Neural cell (in vitro differentiated cells): ENCODE data around the gene PSPH. TPM values are rescaled to one million over a fixed set of nuclear protein-coding genes. Genes with fewer than 3 reads are reported as not detected.
"Not testable (repeated sequence)": the region's sequence is repeated elsewhere in the genome, so short reads cannot be mapped to it uniquely, and the experiment has no call there.

Source experiments
- H2AFZ ChIP-seq: fragments of 200-600, 300-800 bp; sonication (generic), shearing (Covaris generic); 2 replicates; pipeline ENCODE4 v1.6.0; 2014; ENCODE audit warnings: low read depth, mild to moderate bottlenecking, antibody characterized with exemption, low read length, moderate library complexity
- H3F3A ChIP-seq: fragments of 200-600 bp; shearing (Covaris generic); 2 replicates; pipeline ENCODE4 v1.6.1; 2016; ENCODE audit warnings: mild to moderate bottlenecking, moderate library complexity, mixed read lengths, antibody characterized with exemption, low read length; ENCODE audit not compliant: insufficient read depth, poor library complexity, severe bottlenecking
- H3K27ac ChIP-seq: fragments of 200-600, 300-800 bp; sonication (generic), shearing (Covaris generic); 2 replicates; pipeline ENCODE4 v1.5.1; 2014; ENCODE audit warnings: mild to moderate bottlenecking, low read length, moderate library complexity
- H3K27me3 ChIP-seq: fragments of 300-800, 200-600 bp; sonication (generic), shearing (Covaris generic); 2 replicates; pipeline ENCODE4 v1.6.0; 2014; ENCODE audit warnings: mild to moderate bottlenecking, low read depth, low read length, moderate library complexity; ENCODE audit not compliant: insufficient read depth
- H3K36me3 ChIP-seq: fragments of 300-800, 200-600 bp; sonication (generic), shearing (Covaris generic); 2 replicates; pipeline ENCODE4 v1.5.1; 2014; ENCODE audit warnings: mild to moderate bottlenecking, antibody characterized with exemption, low read length, moderate library complexity; ENCODE audit not compliant: insufficient read depth
- H3K4me2 ChIP-seq: fragments of 300-800, 200-600 bp; sonication (generic), shearing (Covaris generic); 2 replicates; pipeline ENCODE4 v1.6.0; 2014; ENCODE audit warnings: mild to moderate bottlenecking, low read length
- H3K4me3 ChIP-seq: fragments of 300-800, 200-600 bp; sonication (generic), shearing (Covaris generic); 2 replicates; pipeline ENCODE4 v1.5.1; 2014; ENCODE audit warnings: mild to moderate bottlenecking, low read length, moderate library complexity
- H3K79me2 ChIP-seq: fragments of 200-600 bp; shearing (Covaris generic); replicated peaks from 2 replicates; pipeline ENCODE4 v1.6.0; 2014; ENCODE audit warnings: mild to moderate bottlenecking, low read length, moderate library complexity; ENCODE audit not compliant: insufficient read depth
- H3K9ac ChIP-seq: fragments of 300-800, 200-600 bp; sonication (generic), shearing (Covaris generic); 2 replicates; pipeline ENCODE4 v1.6.1; 2016; ENCODE audit warnings: mild to moderate bottlenecking, low read length, mixed read lengths
- H3K9me2 ChIP-seq: fragments of 200-600 bp; shearing (Covaris generic); 2 replicates; pipeline ENCODE4 v1.6.1; 2016; ENCODE audit warnings: mild to moderate bottlenecking, low read length, mixed read lengths; ENCODE audit not compliant: insufficient read depth
- H3K9me3 ChIP-seq: fragments of 200-600, 300-800 bp; sonication (generic), shearing (Covaris generic); 2 replicates; pipeline ENCODE4 v1.6.1; 2016; ENCODE audit warnings: mild to moderate bottlenecking, mixed run types, low read length, moderate library complexity, mixed read lengths
- H4K20me1 ChIP-seq: fragments of 200-600 bp; shearing (Covaris generic); 2 replicates; pipeline ENCODE4 v1.6.1; 2016; ENCODE audit warnings: mild to moderate bottlenecking, mixed run types; ENCODE audit not compliant: insufficient read depth
- CTCF ChIP-seq: fragments of 450-650 bp; IDR thresholded peaks from 2 replicates; pipeline ENCODE4 v1.5.1; 2014; ENCODE audit warnings: antibody characterized with exemption, mild to moderate bottlenecking, moderate library complexity; ENCODE audit not compliant: poor library complexity, severe bottlenecking
- EP300 ChIP-seq: fragments of 450-650 bp; conservative IDR thresholded peaks from 2 replicates; pipeline ENCODE4 v1.6.1; 2014; ENCODE audit warnings: antibody characterized with exemption, mild to moderate bottlenecking, moderate library complexity; ENCODE audit not compliant: poor library complexity, severe bottlenecking
- EZH2 ChIP-seq: fragments of 200-600, 300-800 bp; shearing (Covaris generic), sonication (generic); IDR thresholded peaks from 2 replicates; pipeline ENCODE4 v1.6.1; 2014; ENCODE audit warnings: antibody characterized with exemption, low read length, borderline replicate concordance, mild to moderate bottlenecking; ENCODE audit not compliant: insufficient read depth, poor library complexity, severe bottlenecking
- MXI1 ChIP-seq: fragments of 450-650 bp; conservative IDR thresholded peaks from 2 replicates; pipeline ENCODE4 v1.6.1; 2014; ENCODE audit warnings: antibody characterized with exemption, mild to moderate bottlenecking; ENCODE audit not compliant: poor library complexity, severe bottlenecking
- POLR2AphosphoS5 ChIP-seq: IDR thresholded peaks from 2 replicates; pipeline ENCODE4 v1.6.1; 2012
- RAD21 ChIP-seq: fragments of 450-650 bp; conservative IDR thresholded peaks from 2 replicates; pipeline ENCODE4 v1.6.1; 2014; ENCODE audit warnings: antibody characterized with exemption, mild to moderate bottlenecking, moderate library complexity
- REST ChIP-seq: IDR thresholded peaks from 2 replicates; pipeline ENCODE4 v1.6.1; 2012; ENCODE audit warnings: borderline replicate concordance
- SMC3 ChIP-seq: fragments of 450-650 bp; conservative IDR thresholded peaks from 2 replicates; pipeline ENCODE4 v1.6.1; 2014; ENCODE audit warnings: antibody characterized with exemption, mild to moderate bottlenecking, moderate library complexity; ENCODE audit not compliant: poor library complexity
- TAF1 ChIP-seq: IDR thresholded peaks from 2 replicates; pipeline ENCODE4 v1.6.1; 2012; ENCODE audit warnings: low read depth
- polyA plus RNA-seq: library from polyadenylated mRNA; depleted of rRNA; stranded (reverse); fragments of >200 nt; gene quantifications from 2 replicates; pipeline ENCODE4 v1.2.3, GENCODE V29; 2014

The PSPH gene
- polyA plus RNA-seq, 1 donor from 2014 or later, result 24.0 TPM

- Histone ChIP-seq H3K27ac (no peak overlapping the region), H3K9me2 (no peaks in the 10 kb centered on the region), H3F3A (no peaks in the 10 kb centered on the region), H3K79me2 (no peaks in the 10 kb centered on the region), H3K4me3 (no peak overlapping the region), H2AFZ (no peak overlapping the region), H3K9me3 (no peaks in the 10 kb centered on the region), H3K36me3 (no peaks in the 10 kb centered on the region), H4K20me1 (no peaks in the 10 kb centered on the region), H3K27me3 (no peaks in the 10 kb centered on the region), H3K4me2 (no peak overlapping the region), H3K9ac (no peak overlapping the region)
- TF ChIP-seq CTCF (no peak), TAF1 (no peak), POLR2AphosphoS5 (no peak), REST (no peak), MXI1 (no peak), RAD21 (no peak), EZH2 (no peak), EP300 (no peak), SMC3 (no peak)
Measured at GRCh38 chr7:56023500-56023899, 27.7 kb downstream of the PSPH start.

GRCh38 chr7:56019501-56019900 is 31.7 kb downstream of the PSPH start:
- H3K9ac ChIP-seq, result no peak overlapping the region
- H3K9me2 ChIP-seq, result no peaks in the 10 kb centered on the region
- no peaks in the 10 kb centered on the region for H3K27me3 ChIP-seq
- no peaks in the 10 kb centered on the region for H3F3A ChIP-seq
- no peak overlapping the region for H3K27ac ChIP-seq
- H3K79me2 ChIP-seq, result no peaks in the 10 kb centered on the region
- TF ChIP-seq EP300 (no peak), TAF1 (no peak), MXI1 (no peak), CTCF (no peak), POLR2AphosphoS5 (no peak), REST (no peak), SMC3 (no peak), EZH2 (no peak), RAD21 (no peak)
- H3K4me3 ChIP-seq, result no peak overlapping the region
- H4K20me1 ChIP-seq, result no peaks in the 10 kb centered on the region
- no peaks in the 10 kb centered on the region for H3K9me3 ChIP-seq
- H3K36me3 ChIP-seq, result no peaks in the 10 kb centered on the region
- no peak overlapping the region for H3K4me2 ChIP-seq
- H2AFZ ChIP-seq, result no peak overlapping the region

GRCh38 chr7:56017015-56017414 is 34.2 kb downstream of the PSPH start:
- H3K4me3 ChIP-seq, H3K4me2 ChIP-seq, H4K20me1 ChIP-seq, H3K9ac ChIP-seq, H3K79me2 ChIP-seq, H3F3A ChIP-seq, H3K27ac ChIP-seq, H3K36me3 ChIP-seq, H3K9me2 ChIP-seq, H2AFZ ChIP-seq, H3K27me3 ChIP-seq, H3K9me3 ChIP-seq: not testable (repeated sequence)
